Measurements from ENCODE around the gene NAALAD2. TPM values are rescaled to one million over a fixed set of nuclear protein-coding genes. Genes with fewer than 3 reads are reported as not detected.

NAALAD2 gene
- total RNA-seq, 4 donors from 2014 or later, result 0.78 to 3.3 (median 1.1) TPM

- no peak overlapping the region for H3K27ac ChIP-seq (replicated peaks in 1 of 4)
- intact Hi-C loops (cut with DNase I), result no loop called here
- WGBS, result 89% methylated on average over 4 of the region's 4 CpGs
Observed at GRCh38 chr11:90120191-90120590, 14.3 kb upstream of the NAALAD2 start.

DNA sequence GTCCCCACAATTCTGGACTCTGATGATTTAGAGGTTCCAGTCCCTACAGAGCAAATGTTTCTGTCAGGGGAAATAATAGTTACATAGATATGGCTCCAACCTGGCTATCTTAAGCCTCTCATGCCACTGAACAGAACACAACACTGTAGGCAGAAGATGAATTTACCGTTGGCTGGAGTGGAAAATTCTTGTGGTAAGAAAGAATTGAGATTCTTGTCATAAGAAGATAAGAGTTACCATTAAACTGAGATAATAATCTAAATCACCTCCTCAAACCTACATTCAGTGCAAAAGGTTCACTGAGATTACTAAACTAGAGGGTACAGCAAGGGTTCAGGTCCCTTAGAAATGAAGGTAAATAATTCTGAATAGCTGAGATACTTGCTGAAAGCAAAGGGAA lies 10.1 kb upstream of the NAALAD2 start:
- Histone ChIP-seq H3K27ac (replicated peaks in 1 of 4) (no peak overlapping the region), H3K4me1 (no peaks in the 10 kb centered on the region), H3K27me3 (no peaks in the 10 kb centered on the region), H3K36me3 (no peaks in the 10 kb centered on the region), H3K4me3 (no peak overlapping the region), H3K9me3 (no peaks in the 10 kb centered on the region)
- 62% methylated on average over 1 of the region's 1 CpG for WGBS
- TF ChIP-seq POLR2A (IDR thresholded peaks at IDR 0.05; ENCODE audit: low read depth), result no peak
- no peak for TF ChIP-seq EP300 (IDR thresholded peaks at IDR 0.05)
- TF ChIP-seq POLR2AphosphoS5 (IDR thresholded peaks at IDR 0.05), result no peak
- intact Hi-C loops (cut with DNase I), result no loop called here
- DNase-seq (ENCODE audit: extremely low spot score), result no peak

More at GRCh38 chr11:90120191-90120590, 14.3 kb upstream of the NAALAD2 start:
- Histone ChIP-seq H3K4me3 (no peak overlapping the region), H3K27me3 (no peaks in the 10 kb centered on the region), H3K36me3 (no peaks in the 10 kb centered on the region), H3K4me1 (no peaks in the 10 kb centered on the region), H3K9me3 (no peaks in the 10 kb centered on the region)
- DNase-seq (ENCODE audit: extremely low spot score), result no peak
- TF ChIP-seq POLR2A (IDR thresholded peaks at IDR 0.05; ENCODE audit: low read depth) (no peak), CTCF (IDR thresholded peaks at IDR 0.05) (no peak), POLR2AphosphoS5 (IDR thresholded peaks at IDR 0.05) (no peak), EP300 (IDR thresholded peaks at IDR 0.05) (no peak)

DNA sequence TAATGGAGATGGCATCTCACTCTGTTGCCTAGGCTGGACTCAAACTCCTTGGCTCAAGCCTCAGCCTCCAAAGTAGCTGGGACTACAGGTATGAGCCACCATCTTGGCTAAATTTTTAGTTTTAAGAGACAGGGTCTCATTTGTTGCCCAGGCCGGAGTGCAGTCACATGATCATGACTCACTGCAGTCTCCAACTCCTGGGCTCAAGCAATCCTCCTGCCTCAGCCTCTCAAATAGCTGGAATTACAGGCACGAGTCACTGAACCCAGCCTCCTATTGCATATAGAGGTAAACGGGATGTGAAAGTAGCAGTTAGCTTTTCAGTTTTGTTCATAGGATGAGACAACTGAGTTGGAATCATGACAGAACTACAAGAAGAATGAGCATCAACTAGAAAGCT lies 9.5 kb upstream of the NAALAD2 start:
- Histone ChIP-seq H3K4me1 (no peaks in the 10 kb centered on the region), H3K4me3 (no peak overlapping the region), H3K27ac (replicated peaks in 1 of 4) (no peak overlapping the region), H3K36me3 (no peaks in the 10 kb centered on the region), H3K9me3 (no peaks in the 10 kb centered on the region), H3K27me3 (no peaks in the 10 kb centered on the region)
- TF ChIP-seq POLR2A (IDR thresholded peaks at IDR 0.05; ENCODE audit: low read depth), result no peak
- no peak for TF ChIP-seq CTCF (IDR thresholded peaks at IDR 0.05)
- no peak for TF ChIP-seq EP300 (IDR thresholded peaks at IDR 0.05)
- TF ChIP-seq POLR2AphosphoS5 (IDR thresholded peaks at IDR 0.05), result no peak
- no peak for DNase-seq (ENCODE audit: extremely low spot score)
- 84% methylated on average over 3 of the region's 3 CpGs for WGBS
- intact Hi-C loops (cut with DNase I), result no loop called here

DNA sequence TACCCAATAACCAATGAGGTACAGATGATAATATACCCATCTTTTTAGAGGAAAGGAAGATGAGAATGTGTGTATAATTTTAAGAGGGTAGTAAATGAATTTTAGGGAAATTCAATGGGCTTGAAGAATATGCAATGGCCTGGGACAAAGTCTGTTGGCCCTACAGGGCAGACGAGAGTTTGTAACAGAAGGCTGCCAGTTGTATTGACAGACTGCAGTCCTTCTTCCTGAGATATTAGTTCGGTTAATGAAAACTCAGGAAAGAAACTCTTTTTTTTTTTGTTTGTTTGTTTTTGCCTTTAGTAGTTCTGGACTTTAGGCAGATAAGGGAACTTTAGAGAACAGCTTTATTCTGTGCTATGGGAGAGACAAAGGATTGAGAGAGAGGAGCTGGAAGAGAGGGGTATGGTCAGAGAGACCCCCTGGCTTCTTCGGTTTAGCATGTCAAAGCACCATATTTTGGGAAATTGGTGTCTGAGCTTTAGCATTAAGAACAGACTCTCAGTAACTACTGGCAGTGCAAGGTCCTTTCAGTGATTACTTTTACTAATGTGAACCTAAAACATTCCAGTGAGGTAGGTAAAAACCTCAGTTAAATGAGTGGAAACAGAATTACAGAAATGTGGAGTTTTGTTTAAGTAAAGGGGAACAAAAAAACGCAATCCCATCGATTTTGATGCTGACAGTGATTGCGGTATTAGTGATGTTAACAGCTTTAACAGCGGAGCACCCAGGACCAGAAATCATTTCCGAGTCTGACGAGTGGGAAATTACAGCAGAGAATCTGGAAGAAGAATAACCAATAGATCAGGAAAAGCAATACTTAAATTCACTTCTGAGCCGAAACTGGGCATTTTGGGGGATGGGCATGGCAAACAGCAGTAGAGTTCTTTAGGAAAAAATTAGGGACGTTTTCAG lies 644 bp upstream of the NAALAD2 start:
- H3K27ac ChIP-seq (replicated peaks in 1 of 4), result peak overlapping the region in 2 of 4 donors; percentile 4 to 31
- TF ChIP-seq POLR2A (IDR thresholded peaks at IDR 0.05; ENCODE audit: low read depth), result no peak
- H3K27me3 ChIP-seq, result peaks cover 0 to 10% (median 7%) of the 10 kb centered on the region in 4 donors
- no peaks in the 10 kb centered on the region for H3K36me3 ChIP-seq
- peaks cover 0 to 19% (median 14%) of the 10 kb centered on the region in 4 donors for H3K4me1 ChIP-seq
- intact Hi-C loops (cut with DNase I), result no loop called here
- H3K9me3 ChIP-seq, result no peaks in the 10 kb centered on the region
- H3K4me3 ChIP-seq, result peak overlapping the region; percentile 53 to 60 (median 57)
- DNase-seq (ENCODE audit: extremely low spot score), result no peak
- 43% methylated on average over 11 of the region's 11 CpGs for WGBS

DNA sequence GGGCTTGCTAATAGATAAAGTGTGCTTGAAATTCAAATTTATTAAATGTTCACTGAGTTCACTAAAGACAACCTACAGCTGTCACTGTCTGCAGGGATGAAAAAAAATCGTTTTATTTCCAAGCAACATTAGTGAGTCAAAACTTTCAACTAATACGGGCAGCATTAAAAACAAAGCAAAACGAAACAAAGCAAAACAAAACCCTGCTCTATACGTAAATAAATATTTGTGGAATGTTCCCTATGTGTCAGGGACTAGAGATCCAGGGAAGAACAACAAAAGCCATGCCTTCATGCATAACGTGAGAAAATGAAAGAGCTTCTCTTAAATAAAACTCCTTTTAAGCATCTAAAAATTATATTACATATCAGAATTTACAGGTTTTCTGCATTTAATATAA lies 553 bp downstream of the NAALAD2 start:
- Histone ChIP-seq H3K27ac (replicated peaks in 1 of 4) (no peak overlapping the region), H3K4me3 (peak overlapping the region; percentile 53 to 60 (median 57)), H3K4me1 (peaks cover 0 to 19% (median 14%) of the 10 kb centered on the region in 4 donors), H3K9me3 (no peaks in the 10 kb centered on the region), H3K27me3 (peaks cover 0 to 10% (median 7%) of the 10 kb centered on the region in 4 donors), H3K36me3 (no peaks in the 10 kb centered on the region)
- WGBS, result 3% methylated on average over 5 of the region's 5 CpGs
- no peak for TF ChIP-seq CTCF (IDR thresholded peaks at IDR 0.05)
- no peak for TF ChIP-seq EP300 (IDR thresholded peaks at IDR 0.05)
- TF ChIP-seq POLR2A (IDR thresholded peaks at IDR 0.05; ENCODE audit: low read depth), result no peak
- TF ChIP-seq POLR2AphosphoS5 (IDR thresholded peaks at IDR 0.05), result no peak
- DNase-seq (ENCODE audit: extremely low spot score), result no peak
- intact Hi-C loops (cut with DNase I), result no loop called here
